K562 (cell line): ENCODE data around the gene AKAP13. TPM values are rescaled to one million over a fixed set of nuclear protein-coding genes. Genes with fewer than 3 reads are reported as not detected.

ENCODE experiments used
- ATAC-seq: fragments of 200-7000 bp; cut with Tn5 transposase; 3 replicates; pipeline ENCODE4 v1.9.1; 2020; ENCODE audit warnings: moderate library complexity
- BruUV-seq: library from RNA; stranded (reverse); fragments of 400-500 nt; replicated peaks from 2 replicates; lab custom pipeline; 2021; lab: Mats Ljungman, UMichigan
- CTCF ChIA-PET: fragments of 300-600 bp; formaldehyde crosslinking; extraction: SDS; loops from one replicate; lab custom pipeline; 2021; ENCODE audit warnings: low intra/inter-chr PET ratio; lab: Yijun Ruan, JAX
- POLR2A ChIA-PET: fragments of 300-600, 350-650 bp; sonication (Branson Sonifier 250); formaldehyde crosslinking; extraction: SDS; loops from one replicate; lab custom pipeline; 2021; ENCODE audit warnings: antibody characterized with exemption, inconsistent platforms; lab: Yijun Ruan, JAX
- DNase-seq, 4 experiments: peaks; one replicate each; pipeline versions ENCODE4 v3.0.0 to v3.0.0-alpha.2; 2011 to 2018; ENCODE audit warnings: low spot score in 3 of 4, mixed read lengths in 3 of 4; ENCODE audit errors: extremely low read depth in 1 of 4
- FAIRE-seq: peaks from 2 replicates; lab custom pipeline; 2011; peaks lifted over from hg19 to GRCh38; lab: Jason Lieb, UNC
- H2AFZ ChIP-seq: 2 replicates; pipeline ENCODE4 v1.6.0; 2011; ENCODE audit warnings: low read depth, low read length, control low read depth, inconsistent platforms
- H3K27ac ChIP-seq: fragments of 200-600 bp; 3 replicates; pipeline ENCODE4 v1.8.0; 2011; ENCODE audit warnings: low read depth, mild to moderate bottlenecking, control low read depth, inconsistent platforms, low read length, moderate library complexity, mixed read lengths; ENCODE audit errors: extremely low read depth
- H3K27me3 ChIP-seq, 2 experiments: fragments of 300-600 bp in 1 of 2; 2 replicates in 1 of 2; 3 replicates in 1 of 2; pipeline versions ENCODE4 v1.6.0 to v1.8.0; 2011; ENCODE audit warnings: inconsistent platforms in 2 of 2, low read length in 2 of 2, mild to moderate bottlenecking in 1 of 2, mixed read lengths in 1 of 2, moderate library complexity in 1 of 2; ENCODE audit not compliant: control insufficient read depth in 2 of 2, insufficient read depth in 2 of 2
- H3K36me3 ChIP-seq: fragments of 300-600 bp; 3 replicates; pipeline ENCODE4 v1.8.0; 2011; ENCODE audit warnings: mild to moderate bottlenecking, low read length, inconsistent platforms; ENCODE audit not compliant: control insufficient read depth, insufficient read depth
- H3K4me1 ChIP-seq, 2 experiments: fragments of 200-600 bp in 1 of 2; replicated peaks in 1 of 2; 2 replicates in 1 of 2; 3 replicates in 1 of 2; pipeline versions ENCODE4 v1.5.1 to v1.8.0; 2011; ENCODE audit warnings: inconsistent platforms in 2 of 2, low read length in 2 of 2, mild to moderate bottlenecking in 1 of 2, mixed read lengths in 1 of 2, moderate library complexity in 1 of 2; ENCODE audit not compliant: control insufficient read depth in 2 of 2, insufficient read depth in 2 of 2
- H3K4me2 ChIP-seq: 2 replicates; pipeline ENCODE4 v1.6.1; 2011; ENCODE audit warnings: low read length, control low read depth, inconsistent platforms, mixed read lengths; ENCODE audit not compliant: insufficient read depth
- H3K4me3 ChIP-seq: fragments of 200-600 bp; sonication (generic), shearing (Covaris generic); 2 replicates; pipeline ENCODE4 v1.5.1; 2016; ENCODE audit warnings: control low read depth, inconsistent platforms
- H3K79me2 ChIP-seq: fragments of 200-600 bp; 3 replicates; pipeline ENCODE4 v1.8.0; 2011; ENCODE audit warnings: low read length, inconsistent platforms; ENCODE audit not compliant: control insufficient read depth, insufficient read depth
- H3K9ac ChIP-seq, 2 experiments: 2 replicates each; pipeline versions ENCODE4 v1.6.0 to v1.6.1; 2011; ENCODE audit warnings: low read depth in 2 of 2, low read length in 2 of 2, control low read depth in 1 of 2, inconsistent platforms in 1 of 2, mild to moderate bottlenecking in 1 of 2, mixed read lengths in 1 of 2; ENCODE audit not compliant: insufficient read depth in 1 of 2
- H3K9me1 ChIP-seq: one replicate; pipeline ENCODE4 v1.6.0; 2011; ENCODE audit warnings: inconsistent platforms, mild to moderate bottlenecking, low read length, moderate library complexity; ENCODE audit not compliant: control insufficient read depth, insufficient read depth
- H3K9me3 ChIP-seq: replicated peaks from 2 replicates; pipeline ENCODE4 v1.5.1; 2011; ENCODE audit warnings: low read depth, low read length, inconsistent platforms; ENCODE audit not compliant: control insufficient read depth, insufficient read depth
- H4K20me1 ChIP-seq: replicated peaks from 2 replicates; pipeline ENCODE4 v1.6.1; 2011; ENCODE audit warnings: low read length, inconsistent platforms, mixed read lengths; ENCODE audit not compliant: control insufficient read depth, insufficient read depth
- BCLAF1 ChIP-seq, 2 experiments: fragments of 450-650 bp in 1 of 2; IDR thresholded peaks; 2 replicates each; pipeline ENCODE4 v1.6.1; 2011 to 2017; ENCODE audit warnings: low read depth in 2 of 2, antibody characterized with exemption in 1 of 2, borderline replicate concordance in 1 of 2, low read length in 1 of 2, mild to moderate bottlenecking in 1 of 2, mixed read lengths in 1 of 2; ENCODE audit not compliant: control insufficient read depth in 1 of 2
- BRD9 ChIP-seq: fragments of 450-650 bp; IDR thresholded peaks from 2 replicates; pipeline ENCODE4 v1.6.1; 2018; ENCODE audit warnings: low read depth; ENCODE audit not compliant: partially characterized antibody
- CTBP1 ChIP-seq: fragments of 450-650 bp; IDR thresholded peaks from 2 replicates; pipeline ENCODE4 v1.6.1; 2016; ENCODE audit warnings: borderline replicate concordance
- E4F1 ChIP-seq: fragments of 250-450 bp; sonication (Bioruptor Pico); IDR thresholded peaks from 2 replicates; pipeline ENCODE4 v1.5.0; 2021; ENCODE audit warnings: mild to moderate bottlenecking, borderline replicate concordance
- EZH2 ChIP-seq: IDR thresholded peaks from 2 replicates; pipeline ENCODE4 v1.6.1; 2012; ENCODE audit warnings: low read depth, mild to moderate bottlenecking, inconsistent platforms, low read length, borderline replicate concordance
- FOXM1 ChIP-seq, 2 experiments: fragments of 450-650 bp in 1 of 2; sonication (generic) in 1 of 2; formaldehyde crosslinking in 1 of 2; IDR thresholded peaks; 2 replicates each; pipeline versions ENCODE4 v1.6.1 to v1.9.0; 2017 to 2022; ENCODE audit warnings: low read depth in 2 of 2, mild to moderate bottlenecking in 2 of 2, missing genetic modification reagents in 1 of 2, moderate library complexity in 1 of 2
- HNRNPUL1 ChIP-seq: fragments of 200-400 bp; formaldehyde crosslinking; IDR thresholded peaks from 2 replicates; pipeline ENCODE4 v1.6.1; 2017; ENCODE audit warnings: low read length
- NCOA2 ChIP-seq, 2 experiments: fragments of 450-650 bp; IDR thresholded peaks; 2 replicates each; pipeline ENCODE4 v1.6.1; 2018; ENCODE audit warnings: mild to moderate bottlenecking in 2 of 2, moderate library complexity in 1 of 2; ENCODE audit not compliant: partially characterized antibody in 2 of 2
- NR1H2 ChIP-seq: sonication (generic); formaldehyde crosslinking; IDR thresholded peaks from 2 replicates; pipeline ENCODE4 v1.4.0; 2020; ENCODE audit warnings: mild to moderate bottlenecking, missing genetic modification reagents
- RAD51 ChIP-seq: fragments of 450-650 bp; IDR thresholded peaks from 2 replicates; pipeline ENCODE4 v1.7.1; 2016; ENCODE audit warnings: low read depth, mild to moderate bottlenecking, borderline replicate concordance
- RCOR1 ChIP-seq, 2 experiments: IDR thresholded peaks; 2 replicates each; pipeline ENCODE4 v1.6.1; 2012; ENCODE audit warnings: low read depth in 2 of 2, low read length in 2 of 2, borderline replicate concordance in 1 of 2, improper control_type of control experiment in 1 of 2
- SMC3 ChIP-seq: conservative IDR thresholded peaks from 2 replicates; pipeline ENCODE4 v1.6.1; 2011; ENCODE audit warnings: low read depth, low read length, improper control_type of control experiment; ENCODE audit not compliant: insufficient read depth
- TCFL5 ChIP-seq: fragments of 250-450 bp; sonication (Bioruptor Pico); conservative IDR thresholded peaks from 2 replicates; pipeline ENCODE4 v1.6.1; 2021; ENCODE audit warnings: mild to moderate bottlenecking, moderate library complexity, matching md5 sums
- ZNF212 ChIP-seq: fragments of 450-650 bp; formaldehyde crosslinking; IDR thresholded peaks from 2 replicates; pipeline ENCODE4 v1.4.0; 2020; ENCODE audit warnings: mild to moderate bottlenecking
- ZNF23 ChIP-seq: fragments of 250-450 bp; sonication (Bioruptor Pico); IDR thresholded peaks from 2 replicates; pipeline ENCODE4 v1.4.0; 2020; ENCODE audit warnings: mild to moderate bottlenecking
- ZNF639 ChIP-seq, 2 experiments: fragments of 200-800 bp in 1 of 2; sonication (Bioruptor generic) in 1 of 2; sonication (generic) in 1 of 2; formaldehyde crosslinking in 1 of 2; IDR thresholded peaks in 1 of 2; conservative IDR thresholded peaks in 1 of 2; 2 replicates each; pipeline versions ENCODE4 v1.5.0 to v1.6.1; 2016 to 2020; ENCODE audit warnings: missing compliant biosample characterization in 1 of 2, missing genetic modification characterization in 1 of 2, missing genetic modification reagents in 1 of 2
- WGBS: fragments of 100-300 bp; shearing (Covaris generic); methylation state at CpG from one replicate; pipeline ENCODE4 v1.1.6; 2016; ENCODE audit warnings: low coverage, mixed read lengths; ENCODE audit not compliant: insufficient coverage; ENCODE audit errors: missing lambda C conversion rate; 5-methylcytosine and 5-hydroxymethylcytosine counted together
- in situ Hi-C: fragments of 300-500 bp; cut with MboI; formaldehyde crosslinking; loops from 4 replicates; pipeline ENCODE4 v1.15.0; 2018; ENCODE audit warnings: inconsistent platforms, mixed read lengths
- intact Hi-C: fragments of 100-400 bp; cut with micrococcal nuclease; formaldehyde crosslinking; loops from 2 replicates; pipeline ENCODE4 v1.14.2; 2022
- polyA plus RNA-seq, 8 experiments: library from polyadenylated mRNA; depleted of rRNA in 4 of 8; stranded (reverse) in 5 of 8; unstranded in 3 of 8; fragments of >200 nt; fragmentation: Nextera tagmentation in 2 of 8; fragmentation: Illumina TruSeq in 1 of 8; extraction: Ambion mirVana in 2 of 8; extraction: Trizol in 1 of 8; gene quantifications; 2 replicates each; pipeline versions ENCODE4 v1.2.1 to v1.2.3, GENCODE V29; 2011 to 2014; ENCODE audit warnings: inconsistent platforms in 1 of 8, missing spikeins in 1 of 8
- total RNA-seq, 7 experiments: library from RNA; depleted of rRNA in 6 of 7; stranded (reverse); fragments of >200 nt in 6 of 7; fragmentation: Illumina TruSeq in 2 of 7; extraction: Trizol in 2 of 7; gene quantifications; 2 replicates each; pipeline versions ENCODE4 v1.2.1 to v1.2.3, GENCODE V29; 2011 to 2021; ENCODE audit warnings: low replicate concordance in 1 of 7

The AKAP13 gene
- total and polyA plus RNA-seq, 9 of the 15 experiments (the other 6 are each of a cell fraction or from before 2014, with no cell fraction given): 0.03 to 1.7 (median 0.42) TPM

- DNase-seq (no peak), ATAC-seq (no peak), FAIRE-seq (no peak)
- no peaks in the 10 kb centered on the region for H3K9me1 ChIP-seq
- no peak overlapping the region for H2AFZ ChIP-seq
- H3K4me2 ChIP-seq: no peak overlapping the region
- no peaks in the 10 kb centered on the region for H3K9me3 ChIP-seq
- no peaks in the 10 kb centered on the region for H3K36me3 ChIP-seq
- no peaks in the 10 kb centered on the region for H3K79me2 ChIP-seq
- WGBS: 0% methylated on average over 4 of the region's 4 CpGs
- intact Hi-C loops (no loop called here), in situ Hi-C loops (no loop called here)
- H3K9ac ChIP-seq: no peak overlapping the region
- H3K4me1 ChIP-seq: no peaks in the 10 kb centered on the region
- no peak overlapping the region for H3K4me3 ChIP-seq
- H3K27ac ChIP-seq: no peak overlapping the region
- H3K27me3 ChIP-seq: no peaks in the 10 kb centered on the region
- H4K20me1 ChIP-seq: no peaks in the 10 kb centered on the region
- CTCF ChIA-PET: no interaction called here
- no TSS peak for BruUV-seq
- POLR2A ChIA-PET: no interaction called here
- TF ChIP-seq E4F1 (CRISPR knock-in tag) (no peak), SMC3 (no peak), RCOR1 (IDR thresholded peaks at IDR 0.05; ENCODE audit: borderline replicate concordance in 1 of 2, low read depth in 2 of 2, low read length in 2 of 2) (no peak), BCLAF1 (IDR thresholded peaks at IDR 0.05; ENCODE audit: borderline replicate concordance in 1 of 2, control insufficient read depth in 1 of 2, low read depth in 2 of 2, low read length in 1 of 2) (no peak), NR1H2 (CRISPR knock-in tag) (no peak), RAD51 (no peak), ZNF23 (CRISPR knock-in tag) (no peak), HNRNPUL1 (no peak), EZH2 (no peak), ZNF639 (CRISPR knock-in tag; conservative IDR thresholded peaks at IDR 0.05 in 1 of 2, IDR thresholded peaks at IDR 0.05 in 1 of 2) (no peak), ZNF212 (no peak), BRD9 (no peak), CTBP1 (no peak), FOXM1 (IDR thresholded peaks at IDR 0.05; ENCODE audit: low read depth) (no peak), FOXM1 (CRISPR knock-in tag; IDR thresholded peaks at IDR 0.05; ENCODE audit: low read depth) (no peak), TCFL5 (CRISPR knock-in tag) (no peak), NCOA2 (IDR thresholded peaks at IDR 0.05; ENCODE audit: partially characterized antibody in 2 of 2) (no peak)
These were observed 217.8 kb downstream of the AKAP13 start for GRCh38 chr15:85598219-85598618.
